IMR-90 (cell line): ENCODE results near the gene RPS15A. TPM values are rescaled to one million over a fixed set of nuclear protein-coding genes. Genes with fewer than 3 reads are reported as not detected.

Source experiments
- ATAC-seq: fragments of 200-7000 bp; cut with Tn5 transposase; 2 replicates; pipeline ENCODE4 v1.9.1; 2020; ENCODE audit warnings: low read depth, mild to moderate bottlenecking, moderate library complexity
- BruUV-seq: library from RNA; stranded (reverse); fragments of 400-500 nt; replicated peaks from 2 replicates; lab custom pipeline; 2021; lab: Mats Ljungman, UMichigan
- CTCF ChIA-PET: fragments of 300-600 bp; formaldehyde crosslinking; extraction: SDS; loops from one replicate; lab custom pipeline; 2021; ENCODE audit warnings: antibody characterized with exemption; lab: Yijun Ruan, JAX
- POLR2A ChIA-PET: fragments of 300-600 bp; sonication (Branson Sonifier 250); formaldehyde crosslinking; loops from one replicate; lab custom pipeline; 2022; ENCODE audit warnings: antibody characterized with exemption; ENCODE audit not compliant: unreplicated experiment; lab: Charles Lee
- DNase-seq: peaks from one replicate; pipeline ENCODE4 v3.0.0; 2013
- H2AFZ ChIP-seq: replicated peaks from 2 replicates; pipeline ENCODE3; 2013; ENCODE audit warnings: low read length, mild to moderate bottlenecking; ENCODE audit not compliant: poor library complexity
- H2AK5ac ChIP-seq: 2 replicates; pipeline ENCODE4 v1.6.1; 2013; ENCODE audit warnings: low read depth, low read length, inconsistent platforms
- H2AK9ac ChIP-seq: replicated peaks from 2 replicates; pipeline ENCODE3; 2013; ENCODE audit warnings: mild to moderate bottlenecking, low read depth, low read length, moderate library complexity; ENCODE audit not compliant: poor library complexity
- H2BK120ac ChIP-seq: 2 replicates; pipeline ENCODE4 v1.6.1; 2013; ENCODE audit warnings: low read depth, low read length, inconsistent platforms
- H2BK15ac ChIP-seq: 3 replicates; pipeline ENCODE4 v1.6.1; 2013; ENCODE audit warnings: low read depth, low read length, inconsistent platforms
- H2BK20ac ChIP-seq: 2 replicates; pipeline ENCODE4 v1.6.1; 2013; ENCODE audit warnings: low read depth, mild to moderate bottlenecking, inconsistent platforms, low read length, moderate library complexity
- H2BK5ac ChIP-seq: 2 replicates; pipeline ENCODE4 v1.6.1; 2013; ENCODE audit warnings: mild to moderate bottlenecking, low read depth, low read length, inconsistent platforms; ENCODE audit not compliant: poor library complexity, severe bottlenecking
- H3K14ac ChIP-seq: replicated peaks from 2 replicates; pipeline ENCODE4 v1.6.1; 2013; ENCODE audit warnings: low read depth, low read length, inconsistent platforms
- H3K18ac ChIP-seq: 2 replicates; pipeline ENCODE4 v1.6.1; 2013; ENCODE audit warnings: low read depth, low read length, control low read depth
- H3K23ac ChIP-seq: 2 replicates; pipeline ENCODE4 v1.6.1; 2013; ENCODE audit warnings: low read depth, low read length, inconsistent platforms
- H3K27ac ChIP-seq: 2 replicates; pipeline ENCODE4 v1.5.1; 2013; ENCODE audit warnings: mild to moderate bottlenecking, control low read depth, low read length; ENCODE audit not compliant: insufficient read depth
- H3K27me3 ChIP-seq: 2 replicates; pipeline ENCODE4 v1.6.1; 2013; ENCODE audit warnings: low read length; ENCODE audit not compliant: control insufficient read depth, insufficient read depth
- H3K36me3 ChIP-seq: 2 replicates; pipeline ENCODE4 v1.6.1; 2013; ENCODE audit warnings: low read length, mixed read lengths; ENCODE audit not compliant: control insufficient read depth, insufficient read depth
- H3K4ac ChIP-seq: 2 replicates; pipeline ENCODE4 v1.6.1; 2013; ENCODE audit warnings: low read depth, low read length, inconsistent platforms
- H3K4me1 ChIP-seq: 2 replicates; pipeline ENCODE4 v1.6.1; 2013; ENCODE audit warnings: low read length, mixed read lengths; ENCODE audit not compliant: control insufficient read depth, insufficient read depth
- H3K4me2 ChIP-seq: 2 replicates; pipeline ENCODE4 v1.6.1; 2013; ENCODE audit warnings: low read depth, mild to moderate bottlenecking, control low read depth, low read length, moderate library complexity
- H3K4me3 ChIP-seq: 2 replicates; pipeline ENCODE4 v1.5.1; 2013; ENCODE audit warnings: low read depth, mild to moderate bottlenecking, control low read depth, low read length, moderate library complexity; ENCODE audit not compliant: insufficient read depth
- H3K56ac ChIP-seq: 2 replicates; pipeline ENCODE4 v1.6.1; 2013; ENCODE audit warnings: low read length, inconsistent platforms; ENCODE audit not compliant: insufficient read depth; ENCODE audit errors: extremely low read depth
- H3K79me1 ChIP-seq, 2 experiments: 2 replicates each; pipeline ENCODE4 v1.6.1; 2013; ENCODE audit warnings: low read length in 2 of 2, inconsistent platforms in 1 of 2, low read depth in 1 of 2
- H3K9ac ChIP-seq: 2 replicates; pipeline ENCODE4 v1.6.1; 2013; ENCODE audit warnings: low read depth, low read length, control low read depth
- H3K9me1 ChIP-seq: 2 replicates; pipeline ENCODE4 v1.6.1; 2013; ENCODE audit warnings: low read length, inconsistent platforms; ENCODE audit not compliant: insufficient read depth
- H3K9me3 ChIP-seq: 2 replicates; pipeline ENCODE4 v1.6.1; 2013; ENCODE audit warnings: low read length; ENCODE audit not compliant: control insufficient read depth, insufficient read depth
- H4K20me1 ChIP-seq: 2 replicates; pipeline ENCODE4 v1.6.1; 2013; ENCODE audit warnings: low read length, inconsistent platforms; ENCODE audit not compliant: insufficient read depth
- H4K5ac ChIP-seq: 2 replicates; pipeline ENCODE4 v1.6.1; 2013; ENCODE audit warnings: mild to moderate bottlenecking, low read depth, low read length, control low read depth
- H4K8ac ChIP-seq, 2 experiments: 2 replicates each; pipeline ENCODE4 v1.6.1; 2013; ENCODE audit warnings: low read depth in 2 of 2, low read length in 2 of 2, control low read depth in 1 of 2, inconsistent platforms in 1 of 2
- H4K91ac ChIP-seq: 2 replicates; pipeline ENCODE4 v1.6.1; 2013; ENCODE audit warnings: low read depth, low read length, inconsistent platforms; ENCODE audit not compliant: insufficient read depth
- BHLHE40 ChIP-seq: fragments of 150-350 bp; IDR thresholded peaks from 2 replicates; pipeline ENCODE4 v1.6.1; 2016; ENCODE audit warnings: mild to moderate bottlenecking, low read depth, low read length
- CEBPB ChIP-seq: IDR thresholded peaks from 2 replicates; pipeline ENCODE4 v1.6.1; 2012; ENCODE audit warnings: low read depth, low read length, improper control_type of control experiment
- CHD1 ChIP-seq: IDR thresholded peaks from 2 replicates; pipeline ENCODE4 v1.6.1; 2012; ENCODE audit warnings: low read depth, low read length, improper control_type of control experiment
- ELK1 ChIP-seq: fragments of 150-350 bp; IDR thresholded peaks from 2 replicates; pipeline ENCODE4 v1.6.1; 2016; ENCODE audit warnings: low read depth, mild to moderate bottlenecking, low read length, moderate library complexity, borderline replicate concordance
- FOS ChIP-seq: fragments of 150-350 bp; IDR thresholded peaks from 2 replicates; pipeline ENCODE4 v1.6.1; 2016; ENCODE audit warnings: low read depth, low read length
- MAFK ChIP-seq: IDR thresholded peaks from 2 replicates; pipeline ENCODE4 v1.6.1; 2012; ENCODE audit warnings: low read depth, low read length, improper control_type of control experiment
- MAZ ChIP-seq: IDR thresholded peaks from 2 replicates; pipeline ENCODE4 v1.6.1; 2012; ENCODE audit warnings: low read depth, mild to moderate bottlenecking, low read length, improper control_type of control experiment, moderate library complexity, borderline replicate concordance
- MXI1 ChIP-seq: IDR thresholded peaks from 2 replicates; pipeline ENCODE4 v1.6.1; 2012; ENCODE audit warnings: low read depth, mild to moderate bottlenecking, low read length, moderate library complexity, borderline replicate concordance
- NFE2L2 ChIP-seq: fragments of 150-350 bp; IDR thresholded peaks from 2 replicates; pipeline ENCODE4 v1.6.1; 2016; ENCODE audit warnings: low read depth, mild to moderate bottlenecking, low read length
- POLR2A ChIP-seq: IDR thresholded peaks from 2 replicates; pipeline ENCODE4 v1.6.1; 2012; ENCODE audit warnings: mild to moderate bottlenecking, low read depth, low read length
- RAD21 ChIP-seq: IDR thresholded peaks from 2 replicates; pipeline ENCODE4 v1.6.1; 2012; ENCODE audit warnings: low read length, improper control_type of control experiment
- RCOR1 ChIP-seq: IDR thresholded peaks from 2 replicates; pipeline ENCODE4 v1.6.1; 2012; ENCODE audit warnings: mild to moderate bottlenecking, low read length, improper control_type of control experiment; ENCODE audit not compliant: insufficient replicate concordance
- RFX5 ChIP-seq: IDR thresholded peaks from 2 replicates; pipeline ENCODE4 v1.8.0; 2012; ENCODE audit warnings: low read depth, mild to moderate bottlenecking, low read length, moderate library complexity
- SMC3 ChIP-seq: fragments of 150-350 bp; IDR thresholded peaks from 2 replicates; pipeline ENCODE4 v1.6.1; 2016; ENCODE audit warnings: low read depth, mild to moderate bottlenecking, antibody characterized with exemption, low read length, moderate library complexity
- USF2 ChIP-seq: fragments of 150-350 bp; IDR thresholded peaks from 2 replicates; pipeline ENCODE4 v1.6.1; 2017; ENCODE audit warnings: mild to moderate bottlenecking, antibody characterized with exemption, low read length, low read depth
- WGBS, 2 experiments: methylation state at CpG; one replicate each; pipeline versions ENCODE4 v1.1.5 to v1.1.7; 2013; ENCODE audit warnings: missing lambda C conversion rate in 2 of 2; ENCODE audit not compliant: insufficient read length in 1 of 2; ENCODE audit errors: extremely low coverage in 2 of 2; 5-methylcytosine and 5-hydroxymethylcytosine counted together
- dilution Hi-C: fragments of 300-500 bp; cut with HindIII; formaldehyde crosslinking; loops from one replicate; pipeline ENCODE4 v1.14.3; 2018; ENCODE audit warnings: low sequenced_read_pairs; ENCODE audit not compliant: unreplicated experiment
- in situ Hi-C: fragments of 300-500 bp; cut with MboI; formaldehyde crosslinking; loops from 3 replicates; pipeline ENCODE4 v1.14.3; 2019; ENCODE audit warnings: low sequenced_read_pairs, inconsistent platforms, mixed read lengths
- intact Hi-C: fragments of 100-400 bp; cut with micrococcal nuclease; formaldehyde crosslinking; loops from 2 replicates; pipeline ENCODE4 v1.10.0; 2022
- polyA plus RNA-seq, 3 experiments: library from polyadenylated mRNA; depleted of rRNA; stranded (reverse); fragments of >200 nt; gene quantifications; 2 replicates each; pipeline ENCODE4 v1.2.3, GENCODE V29; 2012; ENCODE audit warnings: low replicate concordance in 1 of 3
- total RNA-seq: library from RNA; depleted of rRNA; stranded (reverse); fragments of >200 nt; gene quantifications from 2 replicates; pipeline ENCODE4 v1.2.3, GENCODE V29; 2012
- TF ChIP-seq, protein P1 (sequence below): conservative IDR thresholded peaks from 2 replicates; pipeline ENCODE4 v1.5.1; 2012; ENCODE audit warnings: mild to moderate bottlenecking, low read depth, low read length, improper control_type of control experiment

RPS15A gene
- total and polyA plus RNA-seq, 2 of the 4 experiments (the other 2 are of a cell fraction): 4,588 to 4,619 TPM

DNA sequence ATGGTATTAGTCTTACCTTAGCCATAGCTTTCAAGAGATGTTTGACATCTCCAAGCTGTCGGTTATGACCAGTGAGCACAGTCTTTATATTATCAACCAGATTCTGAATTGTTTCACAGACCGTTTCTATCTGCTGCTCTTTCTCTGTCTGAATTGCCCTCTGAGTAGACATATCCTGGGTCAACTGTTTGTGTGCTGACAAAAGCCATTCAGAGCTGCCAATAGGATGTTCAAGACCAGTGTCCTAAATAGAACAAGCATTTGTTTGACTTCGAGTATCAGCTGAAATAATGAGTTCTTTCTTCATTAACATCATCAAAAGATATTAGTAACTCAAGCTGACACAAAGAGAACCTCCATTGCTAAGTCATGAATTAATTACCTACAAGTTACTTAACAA, 26.2 kb upstream of the RPS15A start:
- intact Hi-C loops (no loop called here), dilution Hi-C loops (no loop called here), in situ Hi-C loops (no loop called here)
- no peaks in the 10 kb centered on the region for H3K4me1 ChIP-seq
- H4K20me1 ChIP-seq: no peaks in the 10 kb centered on the region
- H3K18ac ChIP-seq: no peak overlapping the region
- H2BK5ac ChIP-seq: no peak overlapping the region
- no peak overlapping the region for H3K4me3 ChIP-seq
- no peak overlapping the region for H3K4ac ChIP-seq
- H3K9me3 ChIP-seq: no peaks in the 10 kb centered on the region
- DNase-seq: no peak
- POLR2A ChIA-PET: no interaction called here
- H3K56ac ChIP-seq: no peak overlapping the region
- TF ChIP-seq SMC3: no peak
- TF ChIP-seq NFE2L2: no peak
- no peak for TF ChIP-seq POLR2A
- no peak for TF ChIP-seq RCOR1
- no peak for TF ChIP-seq MAZ
- no peak for TF ChIP-seq FOS
- no peak for TF ChIP-seq CEBPB
- TF ChIP-seq, protein P1, sequence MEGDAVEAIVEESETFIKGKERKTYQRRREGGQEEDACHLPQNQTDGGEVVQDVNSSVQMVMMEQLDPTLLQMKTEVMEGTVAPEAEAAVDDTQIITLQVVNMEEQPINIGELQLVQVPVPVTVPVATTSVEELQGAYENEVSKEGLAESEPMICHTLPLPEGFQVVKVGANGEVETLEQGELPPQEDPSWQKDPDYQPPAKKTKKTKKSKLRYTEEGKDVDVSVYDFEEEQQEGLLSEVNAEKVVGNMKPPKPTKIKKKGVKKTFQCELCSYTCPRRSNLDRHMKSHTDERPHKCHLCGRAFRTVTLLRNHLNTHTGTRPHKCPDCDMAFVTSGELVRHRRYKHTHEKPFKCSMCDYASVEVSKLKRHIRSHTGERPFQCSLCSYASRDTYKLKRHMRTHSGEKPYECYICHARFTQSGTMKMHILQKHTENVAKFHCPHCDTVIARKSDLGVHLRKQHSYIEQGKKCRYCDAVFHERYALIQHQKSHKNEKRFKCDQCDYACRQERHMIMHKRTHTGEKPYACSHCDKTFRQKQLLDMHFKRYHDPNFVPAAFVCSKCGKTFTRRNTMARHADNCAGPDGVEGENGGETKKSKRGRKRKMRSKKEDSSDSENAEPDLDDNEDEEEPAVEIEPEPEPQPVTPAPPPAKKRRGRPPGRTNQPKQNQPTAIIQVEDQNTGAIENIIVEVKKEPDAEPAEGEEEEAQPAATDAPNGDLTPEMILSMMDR: no peak
- TF ChIP-seq BHLHE40: no peak
- TF ChIP-seq CHD1: no peak
- no peak for TF ChIP-seq ELK1
- no peak for TF ChIP-seq RAD21
- no peak for TF ChIP-seq USF2
- no peak for TF ChIP-seq MXI1
- no peak for TF ChIP-seq RFX5
- no peak for TF ChIP-seq MAFK
- H3K27ac ChIP-seq: no peak overlapping the region
- H2BK20ac ChIP-seq: no peak overlapping the region
- H3K9me1 ChIP-seq: peaks cover 2% of the 10 kb centered on the region; the same call in 1 of the 2 replicates
- WGBS, 2 experiments: no CpG with 5 or more reads among the region's 3 CpGs
- H3K79me1 ChIP-seq: peaks cover 0 to 7% of the 10 kb centered on the region in 2 experiments; a peak in 2 of 4 replicates
- no peak for ATAC-seq
- no peak overlapping the region for H2BK120ac ChIP-seq
- no TSS peak for BruUV-seq
- no peaks in the 10 kb centered on the region for H3K27me3 ChIP-seq
- no peak overlapping the region for H3K23ac ChIP-seq
- H3K36me3 ChIP-seq: peaks cover 35% of the 10 kb centered on the region
- CTCF ChIA-PET: interaction anchor here (1.4 kb wide), 1 partner anchor 15 kb away, joined by 4 read pairs; the partner anchor contains the start of gene ARL6IP1
- H4K8ac ChIP-seq: no peak overlapping the region
- no peak overlapping the region for H4K5ac ChIP-seq
- no peak overlapping the region for H2AFZ ChIP-seq
- H4K91ac ChIP-seq: no peak overlapping the region
- H3K4me2 ChIP-seq: no peak overlapping the region
- H2BK15ac ChIP-seq: no peak overlapping the region
- H3K14ac ChIP-seq: no peak overlapping the region
- H3K9ac ChIP-seq: no peak overlapping the region
- H2AK9ac ChIP-seq: no peak overlapping the region
- H2AK5ac ChIP-seq: no peak overlapping the region
